ENCODE data around the gene UGT1A1.

DNA sequence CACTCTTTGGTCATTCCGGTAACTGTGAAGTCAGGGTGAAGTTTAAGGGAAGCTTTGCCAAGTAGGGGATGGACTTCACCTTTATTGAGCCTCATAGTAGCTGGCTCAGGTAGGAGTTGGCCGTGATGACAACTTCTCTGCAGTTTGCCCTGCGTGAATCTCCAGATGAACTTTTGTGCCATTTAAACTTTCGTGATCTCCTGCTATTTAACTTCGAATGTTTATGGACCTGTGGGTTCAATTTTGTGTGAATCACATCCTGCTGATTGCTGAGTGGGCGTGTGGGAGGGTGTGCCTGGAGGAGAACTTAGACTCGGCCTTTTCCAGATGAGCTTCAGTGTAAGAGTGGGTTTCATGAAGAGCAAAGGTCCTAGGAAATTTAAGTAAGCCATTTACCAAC is 4.2 kb downstream of the UGT1A1 start:
- TF ChIP-seq, protein P1, sequence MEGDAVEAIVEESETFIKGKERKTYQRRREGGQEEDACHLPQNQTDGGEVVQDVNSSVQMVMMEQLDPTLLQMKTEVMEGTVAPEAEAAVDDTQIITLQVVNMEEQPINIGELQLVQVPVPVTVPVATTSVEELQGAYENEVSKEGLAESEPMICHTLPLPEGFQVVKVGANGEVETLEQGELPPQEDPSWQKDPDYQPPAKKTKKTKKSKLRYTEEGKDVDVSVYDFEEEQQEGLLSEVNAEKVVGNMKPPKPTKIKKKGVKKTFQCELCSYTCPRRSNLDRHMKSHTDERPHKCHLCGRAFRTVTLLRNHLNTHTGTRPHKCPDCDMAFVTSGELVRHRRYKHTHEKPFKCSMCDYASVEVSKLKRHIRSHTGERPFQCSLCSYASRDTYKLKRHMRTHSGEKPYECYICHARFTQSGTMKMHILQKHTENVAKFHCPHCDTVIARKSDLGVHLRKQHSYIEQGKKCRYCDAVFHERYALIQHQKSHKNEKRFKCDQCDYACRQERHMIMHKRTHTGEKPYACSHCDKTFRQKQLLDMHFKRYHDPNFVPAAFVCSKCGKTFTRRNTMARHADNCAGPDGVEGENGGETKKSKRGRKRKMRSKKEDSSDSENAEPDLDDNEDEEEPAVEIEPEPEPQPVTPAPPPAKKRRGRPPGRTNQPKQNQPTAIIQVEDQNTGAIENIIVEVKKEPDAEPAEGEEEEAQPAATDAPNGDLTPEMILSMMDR (IDR thresholded peaks at IDR 0.05), result no peak
- TF ChIP-seq EP300 (IDR thresholded peaks at IDR 0.05; ENCODE audit: low read depth) (no peak), POLR2A (IDR thresholded peaks at IDR 0.05) (no peak)

Data from transverse colon (tissue), 3 donors.